Right lobe of liver (tissue), 6 donors: ENCODE measurements around the gene DOCK2. TPM values are rescaled to one million over a fixed set of nuclear protein-coding genes. Genes with fewer than 3 reads are reported as not detected.
"Not testable (repeated sequence)": the region's sequence is repeated elsewhere in the genome, so short reads cannot be mapped to it uniquely, and the experiment has no call there.

Source experiments
- ATAC-seq, 4 donors: fragments of 200-7000 bp; cut with Tn5 transposase; one replicate each; pipeline ENCODE4 v1.9.1; 2020; ENCODE audit warnings: mild to moderate bottlenecking in 4 of 4, moderate library complexity in 4 of 4
- DNase-seq, 3 donors: peaks; one replicate each; pipeline ENCODE4 v3.0.0-alpha.2; 2020
- H3K27ac ChIP-seq, 3 donors: fragments of 200-600 bp; one replicate each; pipeline ENCODE4 v1.8.0; 2022
- H3K27me3 ChIP-seq, 2 donors: fragments of 200-600 bp; one replicate each; pipeline ENCODE4 v1.8.0; 2022
- H3K36me3 ChIP-seq, 4 donors: fragments of 200-600 bp; sonication (generic) in 1 of 4; one replicate each; pipeline versions ENCODE4 v1.5.1 to v1.8.0; 2017 to 2022; ENCODE audit warnings: control low read depth in 1 of 4
- H3K4me1 ChIP-seq, 4 donors: fragments of 200-600 bp; sonication (generic) in 1 of 4; one replicate each; pipeline versions ENCODE4 v1.5.1 to v1.8.0; 2017 to 2022; ENCODE audit warnings: control low read depth in 1 of 4
- H3K4me3 ChIP-seq, 3 donors: fragments of 200-600 bp; one replicate each; pipeline ENCODE4 v1.8.0; 2022
- H3K9me3 ChIP-seq, 4 donors: fragments of 200-600 bp; sonication (generic) in 1 of 4; one replicate each; pipeline versions ENCODE4 v1.5.1 to v1.8.0; 2017 to 2022; ENCODE audit warnings: control low read depth in 1 of 4
- CTCF ChIP-seq, 4 donors: fragments of 200-600 bp in 3 of 4; fragments of 450-650 bp in 1 of 4; IDR thresholded peaks; one replicate each; pipeline versions ENCODE4 v1.5.1 to v1.8.0; 2016 to 2022; ENCODE audit warnings: antibody characterized with exemption in 4 of 4, mild to moderate bottlenecking in 2 of 4
- POLR2A ChIP-seq: fragments of 450-650 bp; IDR thresholded peaks from one replicate; pipeline ENCODE4 v1.6.1; 2017; ENCODE audit warnings: antibody characterized with exemption, mild to moderate bottlenecking
- WGBS: methylation state at CpG from one replicate; pipeline ENCODE4 v1.1.6; 2018; ENCODE audit warnings: low coverage, low lambda C conversion rate; ENCODE audit not compliant: insufficient coverage; ENCODE audit errors: missing lambda C conversion rate; 5-methylcytosine and 5-hydroxymethylcytosine counted together
- intact Hi-C, 2 donors: fragments of 100-400 bp; cut with DNase I; formaldehyde crosslinking; loops; one replicate each; pipeline versions ENCODE4 v1.11.2 to v1.14.1; 2022
- total RNA-seq, 6 experiments: library from RNA; depleted of rRNA in 2 of 6; stranded (reverse); fragments of >200 nt in 2 of 6; fragmentation: NEBNext Ultra II Directional in 3 of 6; extraction: Animal tissue kit (Norgen Biotek cat#: 25700) in 3 of 6; gene quantifications; one replicate each; pipeline versions ENCODE4 v1.1.0 to v1.2.4, GENCODE V29; 2016 to 2023
- donor health status: DM: no; HTN: yes; CAD: no.
- donor health status: DM: no; HTN: no; CAD: no.
- donor health status: DM: no; HTN: no; CAD: no.
- donor health status: DM: no; HTN: yes; CAD: no.
- donor health status: DM: no; HTN: yes; CAD: no.

Gene DOCK2
- total RNA-seq, 6 experiments from 2014 or later: 5.0 to 14.5 (median 7.4) TPM

- intact Hi-C loops: no loop called here
- 50% methylated on average over 1 of the region's 1 CpG for WGBS
Observed at GRCh38 chr5:169804861-169805260, 167.8 kb downstream of the DOCK2 start.

GRCh38 chr5:169805527-169805934 lies 168.5 kb downstream of the DOCK2 start:
- intact Hi-C loops: no loop called here
- Histone ChIP-seq H3K27me3 (no peaks in the 10 kb centered on the region), H3K4me1 (no peaks in the 10 kb centered on the region), H3K36me3 (no peaks in the 10 kb centered on the region), H3K27ac (no peak overlapping the region), H3K4me3 (no peak overlapping the region), H3K9me3 (no peaks in the 10 kb centered on the region)
- TF ChIP-seq POLR2A: no peak
- TF ChIP-seq CTCF (IDR thresholded peaks at IDR 0.05): no peak
- ATAC-seq (no peak), DNase-seq (no peak)
- 28% methylated on average over 3 of the region's 5 CpGs for WGBS

More at GRCh38 chr5:169804861-169805260, 167.8 kb downstream of the DOCK2 start:
- no peaks in the 10 kb centered on the region for H3K9me3 ChIP-seq
- no peaks in the 10 kb centered on the region for H3K36me3 ChIP-seq
- no peaks in the 10 kb centered on the region for H3K4me1 ChIP-seq
- TF ChIP-seq CTCF (IDR thresholded peaks at IDR 0.05) (no peak), POLR2A (no peak)
- no peak overlapping the region for H3K27ac ChIP-seq
- no peak overlapping the region for H3K4me3 ChIP-seq
- DNase-seq (no peak), ATAC-seq (no peak)
- H3K27me3 ChIP-seq: no peaks in the 10 kb centered on the region

GRCh38 chr5:169805937-169806700 lies 169.0 kb downstream of the DOCK2 start:
- intact Hi-C loops: no loop called here
- H3K36me3 ChIP-seq: no peaks in the 10 kb centered on the region
- no peaks in the 10 kb centered on the region for H3K4me1 ChIP-seq
- H3K27ac ChIP-seq: no peak overlapping the region
- TF ChIP-seq CTCF (IDR thresholded peaks at IDR 0.05) (no peak), POLR2A (no peak)
- no peak for DNase-seq
- ATAC-seq: no peak
- no peaks in the 10 kb centered on the region for H3K27me3 ChIP-seq
- no peak overlapping the region for H3K4me3 ChIP-seq
- no peaks in the 10 kb centered on the region for H3K9me3 ChIP-seq
- WGBS: 41% methylated on average over 4 of the region's 6 CpGs

GRCh38 chr5:169808118-169808581 lies 171.1 kb downstream of the DOCK2 start:
- TF ChIP-seq CTCF (IDR thresholded peaks at IDR 0.05): no peak
- no peak for TF ChIP-seq POLR2A
- 31% methylated on average over 2 of the region's 2 CpGs for WGBS
- Histone ChIP-seq H3K27ac (no peak overlapping the region), H3K4me3 (no peak overlapping the region), H3K27me3 (no peaks in the 10 kb centered on the region), H3K4me1 (no peaks in the 10 kb centered on the region), H3K36me3 (no peaks in the 10 kb centered on the region), H3K9me3 (no peaks in the 10 kb centered on the region)
- no peak for DNase-seq
- no peak for ATAC-seq
- intact Hi-C loops: no loop called here

DNA sequence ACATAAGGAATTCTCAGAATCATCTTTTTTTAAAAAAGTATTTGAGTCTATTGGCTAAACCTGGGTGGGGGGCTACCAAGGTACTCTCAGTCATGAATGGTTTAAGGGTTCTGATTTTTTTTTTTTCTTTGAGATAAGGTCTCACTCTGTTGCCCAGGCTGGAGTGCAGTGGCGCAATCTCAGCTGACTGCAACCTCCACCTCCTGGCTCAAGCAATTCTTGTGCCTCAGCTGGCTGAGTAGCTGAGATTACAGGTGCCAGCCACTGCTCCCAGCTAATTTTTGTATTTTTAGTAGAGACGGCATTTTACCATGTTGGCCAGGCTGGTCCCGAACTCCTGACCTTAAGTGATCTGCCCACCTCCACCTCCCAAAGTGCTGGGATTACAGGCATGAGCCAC lies 171.8 kb downstream of the DOCK2 start:
- H3K4me1 ChIP-seq, intact Hi-C loops, H3K27me3 ChIP-seq, DNase-seq, H3K4me3 ChIP-seq, H3K9me3 ChIP-seq, ATAC-seq, H3K27ac ChIP-seq, H3K36me3 ChIP-seq: not testable (repeated sequence)
- WGBS: 56% methylated on average over 1 of the region's 3 CpGs
